PC-3 (cell line): ENCODE measurements around the gene SRGN. TPM values are rescaled to one million over a fixed set of nuclear protein-coding genes. Genes with fewer than 3 reads are reported as not detected.

Experiments
- ATAC-seq: fragments of 200-7000 bp; cut with Tn5 transposase; 2 replicates; pipeline ENCODE4 v1.9.1; 2020; ENCODE audit warnings: mild to moderate bottlenecking, moderate library complexity
- BruUV-seq: library from RNA; stranded (reverse); fragments of 400-500 nt; replicated peaks from 2 replicates; lab custom pipeline; 2021; lab: Mats Ljungman, UMichigan
- CTCF ChIA-PET: fragments of 300-600 bp; sonication (Branson Sonifier 250); formaldehyde crosslinking; loops from one replicate; lab custom pipeline; 2022; ENCODE audit warnings: antibody characterized with exemption; lab: Charles Lee
- POLR2A ChIA-PET: fragments of 300-600 bp; sonication (Branson Sonifier 250); formaldehyde crosslinking; loops from one replicate; lab custom pipeline; 2022; ENCODE audit warnings: antibody characterized with exemption; ENCODE audit not compliant: unreplicated experiment; lab: Charles Lee
- DNase-seq: peaks from one replicate; pipeline ENCODE4 v3.0.0-alpha.2; 2015
- H2AFZ ChIP-seq: fragments of 300-600 bp; sonication (generic); 2 replicates; pipeline ENCODE4 v1.6.0; 2016; ENCODE audit warnings: antibody characterized with exemption, low read length
- H3F3A ChIP-seq: fragments of 300-600 bp; sonication (generic); one replicate; pipeline ENCODE4 v1.6.0; 2017; ENCODE audit warnings: antibody characterized with exemption, low read length, control low read depth, mild to moderate bottlenecking; ENCODE audit not compliant: unreplicated experiment
- H3K27ac ChIP-seq: fragments of 300-600 bp; sonication (generic); 2 replicates; pipeline ENCODE4 v1.5.1; 2016; ENCODE audit warnings: mild to moderate bottlenecking, low read length
- H3K27me3 ChIP-seq: fragments of 300-600 bp; sonication (generic); 2 replicates; pipeline ENCODE4 v1.6.1; 2016; ENCODE audit warnings: low read length, mixed read lengths
- H3K36me3 ChIP-seq: fragments of 300-600 bp; sonication (generic); 2 replicates; pipeline ENCODE4 v1.6.1; 2016; ENCODE audit warnings: low read depth, mixed run types, low read length, mixed read lengths
- H3K4me1 ChIP-seq: fragments of 300-600 bp; sonication (generic); 2 replicates; pipeline ENCODE4 v1.5.1; 2016; ENCODE audit warnings: low read length; ENCODE audit not compliant: insufficient read depth
- H3K4me2 ChIP-seq: fragments of 300-600 bp; sonication (generic); 2 replicates; pipeline ENCODE4 v1.6.0; 2016; ENCODE audit warnings: low read length
- H3K4me3 ChIP-seq: fragments of 300-600 bp; sonication (generic); 2 replicates; pipeline ENCODE4 v1.5.1; 2016; ENCODE audit warnings: mild to moderate bottlenecking, low read length, mixed read lengths
- H3K79me2 ChIP-seq: fragments of 300-600 bp; sonication (generic); 2 replicates; pipeline ENCODE4 v1.6.1; 2017; ENCODE audit warnings: low read length, mixed read lengths
- H3K9ac ChIP-seq: fragments of 300-600 bp; sonication (generic); 2 replicates; pipeline ENCODE4 v1.6.0; 2016; ENCODE audit warnings: mild to moderate bottlenecking, low read length
- H3K9me2 ChIP-seq: fragments of 300-600 bp; sonication (generic); replicated peaks from 2 replicates; pipeline ENCODE4 v1.6.1; 2016; ENCODE audit warnings: mixed run types, low read length, mixed read lengths
- H3K9me3 ChIP-seq: fragments of 300-600 bp; sonication (generic); 2 replicates; pipeline ENCODE4 v1.6.1; 2016; ENCODE audit warnings: low read length, mixed read lengths
- H4K20me1 ChIP-seq: fragments of 300-600 bp; sonication (generic); 2 replicates; pipeline ENCODE4 v1.6.1; 2016; ENCODE audit warnings: low read length, mixed read lengths
- EZH2 ChIP-seq: fragments of 300-600 bp; sonication (generic); IDR thresholded peaks from one replicate; pipeline ENCODE4 v1.6.1; 2017; ENCODE audit warnings: antibody characterized with exemption, mild to moderate bottlenecking, low read length; ENCODE audit not compliant: unreplicated experiment
- EZH2phosphoT487 ChIP-seq: fragments of 300-600 bp; sonication (generic); IDR thresholded peaks from 2 replicates; pipeline ENCODE4 v1.6.1; 2018; ENCODE audit warnings: mild to moderate bottlenecking, antibody characterized with exemption, low read length, borderline replicate concordance
- intact Hi-C: fragments of 100-400 bp; cut with micrococcal nuclease; formaldehyde crosslinking; loops from 2 replicates; pipeline ENCODE4 v1.9.0; 2023
- total RNA-seq: library from RNA; depleted of rRNA; stranded (reverse); fragments of >200 nt; gene quantifications from 2 replicates; pipeline ENCODE4 v1.2.3, GENCODE V29; 2014
- TF ChIP-seq, protein P1 (sequence below): fragments of 300-600 bp; sonication (generic); conservative IDR thresholded peaks from 2 replicates; pipeline ENCODE4 v1.5.1; 2017; ENCODE audit warnings: antibody characterized with exemption, low read depth, mild to moderate bottlenecking, low read length

Gene SRGN
- total RNA-seq, 1 experiment from 2014 or later = 422 TPM

GRCh38 chr10:69100136-69100872, 12.4 kb downstream of the SRGN start:
- H3K9me3 ChIP-seq = no peaks in the 10 kb centered on the region
- TF ChIP-seq, protein P1, sequence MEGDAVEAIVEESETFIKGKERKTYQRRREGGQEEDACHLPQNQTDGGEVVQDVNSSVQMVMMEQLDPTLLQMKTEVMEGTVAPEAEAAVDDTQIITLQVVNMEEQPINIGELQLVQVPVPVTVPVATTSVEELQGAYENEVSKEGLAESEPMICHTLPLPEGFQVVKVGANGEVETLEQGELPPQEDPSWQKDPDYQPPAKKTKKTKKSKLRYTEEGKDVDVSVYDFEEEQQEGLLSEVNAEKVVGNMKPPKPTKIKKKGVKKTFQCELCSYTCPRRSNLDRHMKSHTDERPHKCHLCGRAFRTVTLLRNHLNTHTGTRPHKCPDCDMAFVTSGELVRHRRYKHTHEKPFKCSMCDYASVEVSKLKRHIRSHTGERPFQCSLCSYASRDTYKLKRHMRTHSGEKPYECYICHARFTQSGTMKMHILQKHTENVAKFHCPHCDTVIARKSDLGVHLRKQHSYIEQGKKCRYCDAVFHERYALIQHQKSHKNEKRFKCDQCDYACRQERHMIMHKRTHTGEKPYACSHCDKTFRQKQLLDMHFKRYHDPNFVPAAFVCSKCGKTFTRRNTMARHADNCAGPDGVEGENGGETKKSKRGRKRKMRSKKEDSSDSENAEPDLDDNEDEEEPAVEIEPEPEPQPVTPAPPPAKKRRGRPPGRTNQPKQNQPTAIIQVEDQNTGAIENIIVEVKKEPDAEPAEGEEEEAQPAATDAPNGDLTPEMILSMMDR = no peak
- TF ChIP-seq EZH2phosphoT487 = no peak
- no peak for TF ChIP-seq EZH2
- peaks cover 5% of the 10 kb centered on the region for H3F3A ChIP-seq
- H3K4me3 ChIP-seq = no peak overlapping the region
- no TSS peak for BruUV-seq
- H3K79me2 ChIP-seq = peaks cover 53% of the 10 kb centered on the region
- POLR2A ChIA-PET = no interaction called here
- ATAC-seq (no peak), DNase-seq (no peak)
- H2AFZ ChIP-seq = no peak overlapping the region
- H4K20me1 ChIP-seq = 0 out of 2 replicates have a peak, but pooled peaks cover 3% of the 10 kb centered on the region
- H3K9ac ChIP-seq = no peak overlapping the region
- H3K4me1 ChIP-seq = peaks cover 4% of the 10 kb centered on the region; the same call in 1 of the 2 replicates
- H3K27me3 ChIP-seq = no peaks in the 10 kb centered on the region
- CTCF ChIA-PET = no interaction called here
- peaks cover 41% of the 10 kb centered on the region for H3K36me3 ChIP-seq
- no peak overlapping the region for H3K27ac ChIP-seq
- intact Hi-C loops = no loop called here
- H3K4me2 ChIP-seq = no peak overlapping the region
- no peaks in the 10 kb centered on the region for H3K9me2 ChIP-seq

DNA sequence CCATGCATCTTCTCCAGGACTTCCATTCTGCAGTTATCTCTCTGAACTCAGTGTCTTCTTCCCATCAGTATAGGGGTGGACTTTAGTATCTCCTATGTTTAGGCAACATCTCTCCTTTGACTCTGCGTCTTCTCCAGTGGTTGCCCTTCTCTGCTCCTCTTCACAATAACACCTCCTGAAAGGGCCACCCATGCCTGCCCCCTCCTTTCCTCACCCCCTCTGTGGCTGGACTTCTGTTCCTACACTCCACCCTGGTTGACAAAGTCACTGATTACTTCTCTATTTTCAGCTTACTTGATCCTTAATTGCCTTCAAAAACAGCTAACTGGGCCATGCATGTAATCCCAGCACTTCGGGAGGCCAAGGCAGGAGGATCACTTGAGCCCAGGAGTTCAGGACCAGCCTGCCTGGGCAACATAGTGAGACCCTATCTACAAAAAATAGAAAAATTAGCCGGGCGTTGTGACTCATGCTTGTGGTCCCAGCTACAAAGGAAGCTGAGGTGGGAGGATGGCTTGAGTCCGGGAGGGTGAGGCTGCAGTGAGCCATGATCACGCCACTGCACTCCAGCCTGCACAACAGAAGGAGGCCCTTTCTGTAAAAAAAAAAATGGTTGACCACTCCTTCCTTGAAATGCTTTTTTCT, 13.7 kb downstream of the SRGN start:
- DNase-seq = peak; percentile 63
- CTCF ChIA-PET = no interaction called here
- H2AFZ ChIP-seq = no peak overlapping the region

More for the DNA sequence above, 13.7 kb downstream of the SRGN start:
- peaks cover 42% of the 10 kb centered on the region for H3K36me3 ChIP-seq
- no peaks in the 10 kb centered on the region for H3K9me3 ChIP-seq
- POLR2A ChIA-PET = interaction anchor here (0.6 kb wide), 1 partner anchor 60 kb away, joined by 3 read pairs; no protein-coding TSS in a partner anchor
- no peak overlapping the region for H3K4me2 ChIP-seq
- H3K9me2 ChIP-seq = no peaks in the 10 kb centered on the region
- H3F3A ChIP-seq = peaks cover 5% of the 10 kb centered on the region
- intact Hi-C loops = no loop called here
- H3K79me2 ChIP-seq = peaks cover 42% of the 10 kb centered on the region
- BruUV-seq = no TSS peak
- H3K27me3 ChIP-seq = no peaks in the 10 kb centered on the region
- no peak overlapping the region for H3K4me3 ChIP-seq
- ATAC-seq = peak; percentile 85
- TF ChIP-seq EZH2 (no peak), EZH2phosphoT487 (no peak)
- TF ChIP-seq, protein P1 = no peak
- no peaks in the 10 kb centered on the region for H4K20me1 ChIP-seq
- H3K9ac ChIP-seq = no peak overlapping the region
- H3K27ac ChIP-seq = no peak overlapping the region
- H3K4me1 ChIP-seq = peaks cover 4% of the 10 kb centered on the region; the same call in 1 of the 2 replicates
